DOHH2 (cell line): ENCODE results near the gene ABHD10.

Source experiments
- EZH2phosphoT487 ChIP-seq: fragments of 200-600 bp; sonication (generic); IDR thresholded peaks from 2 replicates; pipeline ENCODE4 v1.6.1; 2017; ENCODE audit warnings: borderline replicate concordance, mild to moderate bottlenecking, antibody characterized with exemption, low read length, moderate library complexity, mixed read lengths
- TF ChIP-seq, protein P1 (sequence below): fragments of 200-600 bp; sonication (generic); IDR thresholded peaks from one replicate; pipeline ENCODE4 v1.5.1; 2014; ENCODE audit warnings: antibody characterized with exemption, mild to moderate bottlenecking, low read depth, low read length; ENCODE audit not compliant: poor library complexity, severe bottlenecking

DNA sequence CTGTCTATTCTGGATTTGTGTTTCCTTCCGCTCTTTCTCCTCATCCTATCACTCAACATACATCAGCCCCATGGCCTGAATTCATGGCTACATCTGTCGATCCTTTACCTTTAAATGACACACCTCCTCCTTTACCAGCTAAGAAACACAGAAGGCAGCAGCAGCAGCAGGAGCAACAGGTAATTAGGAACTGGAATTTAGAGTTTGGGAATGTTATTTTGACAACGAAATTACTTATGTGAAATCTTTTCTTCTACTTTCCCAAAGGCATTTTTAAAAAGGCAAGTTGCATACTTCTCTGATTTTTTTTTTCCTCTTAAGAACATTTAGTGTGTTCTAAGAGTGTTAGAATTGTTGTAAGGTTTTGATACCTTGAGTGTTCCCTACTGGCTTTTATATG lies 29.1 kb upstream of the ABHD10 start:
- TF ChIP-seq, protein P1, sequence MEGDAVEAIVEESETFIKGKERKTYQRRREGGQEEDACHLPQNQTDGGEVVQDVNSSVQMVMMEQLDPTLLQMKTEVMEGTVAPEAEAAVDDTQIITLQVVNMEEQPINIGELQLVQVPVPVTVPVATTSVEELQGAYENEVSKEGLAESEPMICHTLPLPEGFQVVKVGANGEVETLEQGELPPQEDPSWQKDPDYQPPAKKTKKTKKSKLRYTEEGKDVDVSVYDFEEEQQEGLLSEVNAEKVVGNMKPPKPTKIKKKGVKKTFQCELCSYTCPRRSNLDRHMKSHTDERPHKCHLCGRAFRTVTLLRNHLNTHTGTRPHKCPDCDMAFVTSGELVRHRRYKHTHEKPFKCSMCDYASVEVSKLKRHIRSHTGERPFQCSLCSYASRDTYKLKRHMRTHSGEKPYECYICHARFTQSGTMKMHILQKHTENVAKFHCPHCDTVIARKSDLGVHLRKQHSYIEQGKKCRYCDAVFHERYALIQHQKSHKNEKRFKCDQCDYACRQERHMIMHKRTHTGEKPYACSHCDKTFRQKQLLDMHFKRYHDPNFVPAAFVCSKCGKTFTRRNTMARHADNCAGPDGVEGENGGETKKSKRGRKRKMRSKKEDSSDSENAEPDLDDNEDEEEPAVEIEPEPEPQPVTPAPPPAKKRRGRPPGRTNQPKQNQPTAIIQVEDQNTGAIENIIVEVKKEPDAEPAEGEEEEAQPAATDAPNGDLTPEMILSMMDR, result no peak
- TF ChIP-seq EZH2phosphoT487, result no peak
